GM23338 (cell line): ENCODE data around the gene LRRC57. TPM values are rescaled to one million over a fixed set of nuclear protein-coding genes. Genes with fewer than 3 reads are reported as not detected.

Experiments
- ATAC-seq: fragments of 200-7000 bp; cut with Tn5 transposase; 3 replicates; pipeline ENCODE4 v1.9.1; 2020
- DNase-seq: peaks from one replicate; pipeline ENCODE4 v3.0.0-alpha.2; 2015; ENCODE audit warnings: low spot score
- H2AFZ ChIP-seq: fragments of 200-600 bp; sonication (generic); 2 replicates; pipeline ENCODE4 v1.8.0; 2016; ENCODE audit warnings: antibody characterized with exemption, mild to moderate bottlenecking, moderate library complexity
- H3F3A ChIP-seq: fragments of 200-600 bp; sonication (generic); replicated peaks from 2 replicates; pipeline ENCODE4 v1.8.0; 2017; ENCODE audit warnings: antibody characterized with exemption, mixed run types, low read depth
- H3K27ac ChIP-seq: fragments of 200-600 bp; sonication (generic); 2 replicates; pipeline ENCODE4 v1.6.1; 2016; ENCODE audit warnings: low read depth
- H3K27me3 ChIP-seq: fragments of 200-600 bp; sonication (generic); 2 replicates; pipeline ENCODE4 v1.8.0; 2016; ENCODE audit warnings: mild to moderate bottlenecking, mixed run types, moderate library complexity; ENCODE audit not compliant: insufficient read depth
- H3K36me3 ChIP-seq: fragments of 200-600 bp; sonication (generic); 2 replicates; pipeline ENCODE4 v1.8.0; 2016; ENCODE audit warnings: mild to moderate bottlenecking; ENCODE audit not compliant: insufficient read depth
- H3K4me1 ChIP-seq: fragments of 200-600 bp; sonication (generic); 2 replicates; pipeline ENCODE4 v1.8.0; 2016; ENCODE audit warnings: mild to moderate bottlenecking, moderate library complexity; ENCODE audit not compliant: insufficient read depth
- H3K4me2 ChIP-seq: fragments of 200-600 bp; sonication (generic); 2 replicates; pipeline ENCODE4 v1.7.1; 2017; ENCODE audit warnings: mixed run types
- H3K4me3 ChIP-seq: fragments of 200-600 bp; sonication (generic); 2 replicates; pipeline ENCODE4 v1.6.1; 2016; ENCODE audit warnings: mixed run types
- H3K79me2 ChIP-seq: fragments of 200-600 bp; sonication (generic); replicated peaks from 2 replicates; pipeline ENCODE4 v1.8.0; 2017; ENCODE audit warnings: mild to moderate bottlenecking; ENCODE audit not compliant: insufficient read depth
- H3K9me2 ChIP-seq: fragments of 200-600 bp; sonication (generic); 2 replicates; pipeline ENCODE4 v1.8.0; 2017; ENCODE audit not compliant: insufficient read depth
- H4K20me1 ChIP-seq: fragments of 200-600 bp; sonication (generic); replicated peaks from 2 replicates; pipeline ENCODE4 v1.8.0; 2017; ENCODE audit warnings: mild to moderate bottlenecking; ENCODE audit not compliant: insufficient read depth
- H3K27ac Mint-ChIP-seq: 2 replicates; pipeline ENCODE4 v1.8.0; 2020; ENCODE audit warnings: inconsistent platforms, mild to moderate bottlenecking, moderate library complexity, mixed read lengths
- H3K27me3 Mint-ChIP-seq: 3 replicates; pipeline ENCODE4 v1.8.0; 2022; ENCODE audit warnings: low read depth, mild to moderate bottlenecking, moderate library complexity, mixed read lengths, inconsistent platforms; ENCODE audit not compliant: insufficient read depth, poor library complexity
- H3K36me3 Mint-ChIP-seq: 3 replicates; pipeline ENCODE4 v1.8.0; 2021; ENCODE audit warnings: low read depth, mild to moderate bottlenecking, inconsistent platforms, moderate library complexity, mixed read lengths
- H3K4me1 Mint-ChIP-seq: 3 replicates; pipeline ENCODE4 v1.8.0; 2020; ENCODE audit warnings: mild to moderate bottlenecking, inconsistent platforms, mixed read lengths
- H3K4me3 Mint-ChIP-seq: 3 replicates; pipeline ENCODE4 v1.8.0; 2021; ENCODE audit warnings: moderate library complexity, mild to moderate bottlenecking, inconsistent platforms, mixed read lengths
- H3K9me3 Mint-ChIP-seq: 3 replicates; pipeline ENCODE4 v1.8.0; 2020; ENCODE audit warnings: moderate library complexity, mild to moderate bottlenecking, inconsistent platforms, mixed read lengths
- CREB1 ChIP-seq: fragments of 250-450 bp; sonication (Bioruptor Pico); IDR thresholded peaks from 2 replicates; pipeline ENCODE4 v1.5.0; 2020; ENCODE audit warnings: low read depth, mild to moderate bottlenecking, moderate library complexity
- EZH2phosphoT487 ChIP-seq: fragments of 200-600 bp; sonication (generic); IDR thresholded peaks from one replicate; pipeline ENCODE4 v1.8.1; 2018; ENCODE audit warnings: antibody characterized with exemption; ENCODE audit not compliant: unreplicated experiment
- JUNB ChIP-seq: IDR thresholded peaks from one replicate; pipeline ENCODE4 v1.6.1; 2016; ENCODE audit warnings: antibody characterized with exemption; ENCODE audit not compliant: unreplicated experiment
- POLR2AphosphoS5 ChIP-seq: IDR thresholded peaks from 2 replicates; pipeline ENCODE4 v1.6.1; 2016; ENCODE audit warnings: antibody characterized with exemption, low read depth
- STAT1 ChIP-seq: IDR thresholded peaks from one replicate; pipeline ENCODE4 v1.6.1; 2016; ENCODE audit warnings: antibody characterized with exemption; ENCODE audit not compliant: unreplicated experiment
- ZNF331 ChIP-seq: fragments of 250-450 bp; sonication (Bioruptor Pico); IDR thresholded peaks from 2 replicates; pipeline ENCODE4 v1.5.0; 2020; ENCODE audit warnings: low read depth, mild to moderate bottlenecking, moderate library complexity
- ZNF462 ChIP-seq: fragments of 250-450 bp; sonication (Bioruptor Pico); IDR thresholded peaks from 2 replicates; pipeline ENCODE4 v1.5.0; 2020; ENCODE audit warnings: mild to moderate bottlenecking, moderate library complexity
- polyA plus RNA-seq: library from polyadenylated mRNA; unstranded; fragments of >200 nt; fragmentation: Nextera tagmentation; extraction: Ambion mirVana; gene quantifications from 2 replicates; pipeline ENCODE4 v1.2.1, GENCODE V29; 2016
- total RNA-seq: library from RNA; depleted of rRNA; stranded (reverse); fragments of >200 nt; shearing (Covaris generic); gene quantifications from 2 replicates; pipeline ENCODE4 v1.2.3, GENCODE V29; 2014
- TF ChIP-seq, protein P1 (sequence below): IDR thresholded peaks from 2 replicates; pipeline ENCODE4 v1.6.1; 2016; ENCODE audit warnings: antibody characterized with exemption

LRRC57 gene
- total and polyA plus RNA-seq, 2 experiments from 2014 or later, result 5.4 to 9.0 TPM

GRCh38 chr15:42511007-42511391, 37.6 kb downstream of the LRRC57 start (continued):
- no peak for TF ChIP-seq ZNF462 (CRISPR knock-in tag)
- no peak for TF ChIP-seq JUNB

GRCh38 chr15:42510258-42511006, 38.2 kb downstream of the LRRC57 start:
- Histone ChIP-seq H3K27me3 (no peaks in the 10 kb centered on the region), H3K4me3 (no peak overlapping the region), H3F3A (no peaks in the 10 kb centered on the region), H4K20me1 (peaks cover 16% of the 10 kb centered on the region), H3K27ac (no peak overlapping the region), H2AFZ (no peak overlapping the region), H3K79me2 (peaks cover 34% of the 10 kb centered on the region), H3K4me1 (no peaks in the 10 kb centered on the region), H3K9me2 (no peaks in the 10 kb centered on the region), H3K36me3 (peaks cover 9% of the 10 kb centered on the region; the same call in 1 of the 2 replicates), H3K4me2 (no peak overlapping the region)
- H3K4me3 Mint-ChIP-seq, result no peak overlapping the region
- peaks cover 4% of the 10 kb centered on the region for H3K27me3 Mint-ChIP-seq
- no peak for ATAC-seq
- peaks cover 22% of the 10 kb centered on the region for H3K36me3 Mint-ChIP-seq
- DNase-seq, result no peak
- H3K27ac Mint-ChIP-seq, result no peak overlapping the region
- H3K9me3 Mint-ChIP-seq, result no peaks in the 10 kb centered on the region
- H3K4me1 Mint-ChIP-seq, result no peaks in the 10 kb centered on the region
- TF ChIP-seq EZH2phosphoT487 (no peak), ZNF331 (CRISPR knock-in tag) (no peak), CREB1 (CRISPR knock-in tag) (no peak), POLR2AphosphoS5 (no peak), STAT1 (no peak), ZNF462 (CRISPR knock-in tag) (no peak)
- TF ChIP-seq, protein P1, sequence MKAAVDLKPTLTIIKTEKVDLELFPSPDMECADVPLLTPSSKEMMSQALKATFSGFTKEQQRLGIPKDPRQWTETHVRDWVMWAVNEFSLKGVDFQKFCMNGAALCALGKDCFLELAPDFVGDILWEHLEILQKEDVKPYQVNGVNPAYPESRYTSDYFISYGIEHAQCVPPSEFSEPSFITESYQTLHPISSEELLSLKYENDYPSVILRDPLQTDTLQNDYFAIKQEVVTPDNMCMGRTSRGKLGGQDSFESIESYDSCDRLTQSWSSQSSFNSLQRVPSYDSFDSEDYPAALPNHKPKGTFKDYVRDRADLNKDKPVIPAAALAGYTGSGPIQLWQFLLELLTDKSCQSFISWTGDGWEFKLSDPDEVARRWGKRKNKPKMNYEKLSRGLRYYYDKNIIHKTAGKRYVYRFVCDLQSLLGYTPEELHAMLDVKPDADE, result no peak
